HG03469 (cell line): ENCODE data around the gene PCCA.
"Not testable (repeated sequence)": the region's sequence is repeated elsewhere in the genome, so short reads cannot be mapped to it uniquely, and the experiment has no call there.

Experiments
- ATAC-seq: cut with Tn5 transposase; IDR thresholded peaks from one replicate; pipeline ENCODE4 v1.9.1; 2021; ENCODE audit warnings: mild to moderate bottlenecking, moderate library complexity, moderate number of reproducible peaks; ENCODE audit not compliant: unreplicated experiment

Gene PCCA

GRCh38 chr13:100139817-100140216, 50.9 kb downstream of the PCCA start:
- no peak for ATAC-seq

GRCh38 chr13:100140441-100140840, 51.5 kb downstream of the PCCA start:
- no peak for ATAC-seq

GRCh38 chr13:100141461-100141961, 52.6 kb downstream of the PCCA start:
- ATAC-seq = not testable (repeated sequence)

GRCh38 chr13:100146534-100146933, 57.6 kb downstream of the PCCA start:
- no peak for ATAC-seq

- no peak for ATAC-seq
Measured at GRCh38 chr13:100147825-100148224, 58.9 kb downstream of the PCCA start.

DNA sequence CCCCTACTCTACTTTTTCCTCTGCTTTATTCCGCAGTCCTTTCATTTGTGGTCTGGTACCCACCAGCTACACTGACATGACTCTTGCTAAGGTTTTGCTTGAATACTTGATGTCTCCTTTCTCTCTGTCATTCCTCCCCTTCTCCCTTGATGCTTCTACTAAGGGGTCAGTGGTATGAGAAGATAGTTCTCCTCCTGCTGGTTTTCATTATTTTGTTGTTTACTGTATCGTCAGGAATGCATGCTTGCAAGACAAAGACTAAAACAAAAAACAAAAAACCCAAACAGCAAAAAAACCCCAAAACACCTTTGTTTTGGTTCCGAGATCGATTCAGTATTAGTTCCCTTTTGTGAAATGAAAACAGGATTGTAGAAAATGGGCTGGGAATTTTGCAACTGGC, 59.5 kb downstream of the PCCA start:
- ATAC-seq = no peak

- ATAC-seq = no peak
Measured at GRCh38 chr13:100149389-100149788, 60.5 kb downstream of the PCCA start.

- not testable (repeated sequence) for ATAC-seq
Measured at GRCh38 chr13:100150711-100151110, 61.8 kb downstream of the PCCA start.

DNA sequence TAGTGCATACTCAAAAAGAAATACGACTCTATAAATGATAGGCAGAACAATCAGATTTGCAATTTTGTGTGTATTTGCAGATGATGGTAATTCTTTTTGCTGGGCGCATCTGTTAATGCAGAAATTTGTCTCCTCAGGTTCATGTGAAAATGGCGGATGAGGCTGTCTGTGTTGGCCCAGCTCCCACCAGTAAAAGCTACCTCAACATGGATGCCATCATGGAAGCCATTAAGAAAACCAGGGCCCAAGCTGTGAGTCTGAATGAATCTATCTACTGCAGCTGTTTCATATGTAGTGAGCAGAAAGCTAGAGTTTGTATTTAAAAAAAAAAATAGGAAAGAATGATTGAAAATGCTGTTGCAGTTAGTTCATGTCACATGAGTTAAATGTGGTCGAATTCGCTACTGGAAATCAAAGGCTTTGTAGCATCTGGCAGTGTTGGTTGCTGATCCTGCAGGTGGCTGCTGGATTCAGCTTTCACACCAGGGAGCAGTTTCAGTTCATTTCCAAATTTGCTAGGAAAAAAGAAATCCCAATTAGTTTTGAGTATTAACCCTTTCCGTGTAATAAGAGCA, 66.0 kb downstream of the PCCA start:
- ATAC-seq = no peak

DNA sequence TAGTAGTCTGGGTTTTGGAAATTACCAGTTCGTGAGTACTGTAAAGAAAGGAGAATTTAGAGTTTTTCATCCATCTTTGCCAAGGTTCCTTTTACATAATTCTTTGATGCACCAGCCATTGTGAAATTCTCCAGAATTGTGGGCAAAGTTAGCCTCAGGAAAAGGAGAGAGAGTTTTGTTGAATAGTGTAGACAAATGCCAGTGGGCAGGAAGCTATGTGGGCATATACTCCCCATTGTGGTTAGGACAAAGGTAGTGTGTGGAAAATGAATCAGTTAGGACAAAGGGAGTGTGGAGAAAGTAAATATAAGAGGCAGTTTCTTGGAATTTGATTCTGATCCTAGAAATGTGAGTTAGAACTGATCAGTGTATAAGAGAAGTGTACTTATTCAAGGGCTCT, 67.9 kb downstream of the PCCA start:
- ATAC-seq = no peak

DNA sequence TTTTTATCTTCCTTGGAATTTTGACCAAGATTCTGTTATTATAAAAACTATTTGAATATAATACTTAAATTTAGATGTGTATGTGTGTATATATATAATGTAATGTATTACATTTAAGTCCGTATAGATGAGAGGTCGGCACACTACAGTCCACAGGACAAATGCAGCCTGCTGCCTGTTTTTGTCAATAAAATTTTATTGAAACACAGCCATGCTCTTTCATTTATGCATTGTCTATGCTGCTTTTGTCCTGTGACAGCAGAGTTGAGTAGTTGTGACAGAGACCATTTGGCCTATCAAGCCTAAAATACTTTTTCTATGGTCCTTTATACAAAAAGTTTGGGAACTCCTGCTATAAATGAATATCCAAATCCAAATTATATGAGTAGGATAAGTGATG, 69.7 kb downstream of the PCCA start:
- no peak for ATAC-seq

DNA sequence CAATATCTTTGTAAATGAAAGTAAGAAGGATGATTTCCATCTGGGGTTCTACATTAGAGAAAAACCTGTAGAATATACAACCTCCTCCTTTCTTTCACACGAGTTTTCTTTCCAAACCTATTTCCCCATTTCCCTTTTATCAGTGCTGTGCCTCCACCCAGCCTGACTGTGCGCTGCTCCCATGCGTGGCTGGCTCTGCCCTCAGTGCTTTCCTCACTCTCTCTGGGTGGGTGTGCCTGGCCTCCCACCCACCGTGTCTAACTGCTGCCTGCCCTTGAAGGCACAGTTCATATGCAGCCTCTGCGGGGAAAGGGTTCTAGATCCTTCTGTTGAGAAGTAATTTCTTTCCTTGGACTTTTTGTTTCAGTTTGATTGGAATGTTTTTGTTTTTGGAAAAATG, 70.7 kb downstream of the PCCA start:
- ATAC-seq = no peak

DNA sequence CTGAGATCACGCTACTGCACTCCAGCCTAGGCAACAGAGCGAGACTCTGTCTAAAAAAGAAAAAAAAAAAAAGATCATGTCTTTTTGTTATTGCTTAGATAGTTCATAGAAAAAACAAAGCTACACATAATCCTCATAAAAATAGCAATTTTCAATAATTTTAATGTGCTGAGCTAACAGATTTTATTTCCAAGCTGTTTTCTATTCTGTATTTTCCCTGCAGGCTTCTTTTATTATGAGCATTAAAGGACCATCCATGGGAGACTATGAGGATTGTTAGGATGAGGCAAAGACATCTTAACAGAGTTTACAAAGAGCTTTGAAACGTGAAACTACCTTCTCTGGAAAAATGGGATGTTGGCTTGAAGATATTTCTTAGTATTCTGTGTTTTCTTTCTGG, 71.6 kb downstream of the PCCA start:
- no peak for ATAC-seq

DNA sequence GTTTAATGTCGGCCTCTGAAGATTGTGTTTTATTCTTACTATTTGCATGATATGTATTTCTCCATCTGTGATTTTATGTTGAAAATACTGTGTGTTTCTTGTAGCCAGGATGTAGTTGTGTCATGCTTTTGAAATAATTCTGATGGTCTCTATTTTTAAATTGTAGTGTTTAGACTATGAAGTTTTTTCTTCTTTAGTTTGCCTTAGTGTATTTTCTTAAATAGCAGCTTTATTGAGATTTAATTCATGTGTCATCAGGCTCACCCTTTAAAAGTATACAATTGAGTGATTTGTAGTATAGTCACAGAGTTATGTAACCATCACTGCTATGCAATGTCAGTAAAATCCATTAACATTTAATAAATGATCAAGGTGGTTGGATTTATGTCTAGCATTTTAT, 74.5 kb downstream of the PCCA start:
- ATAC-seq = no peak

- ATAC-seq = no peak
Measured at GRCh38 chr13:100173203-100173602, 84.3 kb downstream of the PCCA start.

GRCh38 chr13:100174455-100174854, 85.6 kb downstream of the PCCA start:
- ATAC-seq = not testable (repeated sequence)

DNA sequence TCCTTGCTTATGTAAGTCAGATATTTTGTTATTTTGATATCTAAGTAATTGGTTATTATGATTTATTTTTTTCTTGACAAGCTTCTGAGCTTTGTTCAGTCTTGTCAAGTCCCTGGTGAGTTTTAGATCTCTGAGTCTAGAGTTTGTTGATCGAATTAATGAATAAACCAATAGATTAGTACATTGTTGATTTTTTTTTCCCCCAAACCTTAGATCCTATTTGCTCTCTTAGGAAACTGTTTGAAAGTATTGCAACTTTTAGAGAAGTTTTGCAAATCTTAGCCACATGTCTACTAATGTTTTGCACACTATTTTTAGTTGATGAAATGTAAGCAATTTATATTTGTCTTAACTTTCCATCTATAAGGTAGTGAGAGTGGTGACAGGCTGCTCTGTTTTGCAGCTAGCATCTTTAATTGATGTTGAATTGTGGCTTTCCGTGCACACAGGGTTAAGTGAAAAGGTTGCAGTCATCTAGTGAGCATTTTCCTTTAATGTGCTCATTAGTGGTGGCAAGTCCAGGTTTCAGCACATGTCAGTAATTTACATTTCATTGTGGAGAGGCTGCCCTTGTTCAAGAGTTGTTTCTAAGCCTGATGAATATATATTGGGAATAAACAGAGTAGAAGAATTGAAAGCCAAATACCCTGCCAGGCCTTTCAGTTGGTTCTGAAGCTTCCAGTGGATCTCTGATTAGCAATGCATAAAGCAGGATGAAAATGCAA, 86.3 kb downstream of the PCCA start:
- ATAC-seq = no peak

DNA sequence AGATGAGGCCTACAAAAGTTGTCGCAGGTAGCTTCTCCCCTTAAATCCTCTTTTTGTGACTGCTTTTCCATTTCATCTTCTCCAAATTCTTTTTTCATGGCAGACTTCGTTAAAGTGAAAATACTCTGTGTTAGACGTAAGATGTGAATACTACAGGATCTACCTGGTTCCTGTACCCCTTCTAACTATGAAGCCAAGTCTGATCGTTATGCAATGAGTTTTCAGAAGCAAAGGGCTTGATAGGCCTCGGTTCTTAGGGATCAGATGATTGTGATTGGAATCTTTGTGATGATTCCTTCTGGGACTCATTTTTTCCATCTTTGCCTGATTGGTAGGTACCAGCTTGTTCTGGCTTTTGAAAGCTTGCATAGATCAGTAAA, 86.9 kb downstream of the PCCA start:
- no peak for ATAC-seq

DNA sequence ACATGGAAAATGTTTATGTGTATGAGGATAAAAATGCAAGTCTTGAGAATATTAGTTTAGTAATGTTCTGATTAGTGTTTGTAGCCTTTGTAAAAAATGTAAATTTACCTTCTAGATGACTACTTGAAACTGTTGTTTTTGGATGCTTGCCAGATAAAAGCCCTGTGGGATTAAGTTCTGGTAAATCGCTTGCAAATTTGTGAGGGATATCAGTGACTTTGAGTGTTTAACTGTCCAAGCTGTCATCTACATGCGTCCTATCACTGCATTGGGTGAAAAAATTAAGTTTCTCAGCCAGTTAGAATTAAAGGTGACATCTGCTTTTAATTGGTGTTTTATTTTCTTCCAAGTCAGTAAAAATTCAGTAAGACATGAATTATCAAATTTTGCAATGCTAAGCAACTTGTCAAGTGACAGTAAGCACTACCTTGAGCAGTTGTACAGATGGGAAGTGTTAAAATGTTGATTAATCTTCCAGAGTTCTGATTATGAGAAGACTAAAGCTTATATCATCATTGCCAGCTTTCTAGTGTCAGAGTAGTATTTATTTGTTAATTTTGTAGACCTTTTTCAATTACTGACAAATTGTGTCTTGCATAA, 88.0 kb downstream of the PCCA start:
- no peak for ATAC-seq

GRCh38 chr13:100178309-100178708, 89.4 kb downstream of the PCCA start:
- ATAC-seq = no peak

- ATAC-seq = no peak
Measured at GRCh38 chr13:100179276-100179675, 90.4 kb downstream of the PCCA start.

DNA sequence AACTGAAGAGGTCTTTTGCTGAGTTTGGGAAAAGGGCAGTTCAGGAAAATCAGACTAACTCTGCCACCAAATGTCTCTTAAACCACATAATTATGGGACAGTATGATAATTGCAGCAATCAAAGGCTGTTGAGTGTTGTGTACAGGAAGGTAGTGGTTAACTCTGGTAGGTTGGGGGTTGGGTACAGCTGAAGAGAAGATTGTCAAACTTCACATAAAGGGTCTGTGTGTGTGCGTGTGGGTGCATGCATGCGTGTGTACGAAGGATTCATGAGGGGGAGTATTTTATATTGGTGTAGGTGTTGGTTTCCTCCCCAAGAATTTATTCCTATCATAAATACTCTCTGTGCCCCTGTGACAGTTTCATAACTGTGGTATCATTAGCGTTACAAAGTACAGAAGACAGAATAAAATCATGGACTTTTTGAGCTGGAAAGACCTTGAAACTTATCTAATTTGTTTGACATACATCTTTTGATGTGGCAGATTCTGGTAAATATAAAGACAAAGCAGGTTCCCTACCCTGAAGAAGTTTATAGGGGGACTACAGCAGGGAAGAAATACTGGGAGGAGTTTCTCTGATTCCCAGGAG, 94.1 kb downstream of the PCCA start:
- no peak for ATAC-seq
